NCI-H2107 (cell line): ENCODE measurements around the gene TENM4.
A peak's percentile ranks its signal among the peaks of the same experiment; 100 is the strongest.

Source experiments
- DNase-seq: peaks from one replicate; lab custom pipeline; 2025; lab: John Stamatoyannopoulos, UW

The TENM4 gene

DNA sequence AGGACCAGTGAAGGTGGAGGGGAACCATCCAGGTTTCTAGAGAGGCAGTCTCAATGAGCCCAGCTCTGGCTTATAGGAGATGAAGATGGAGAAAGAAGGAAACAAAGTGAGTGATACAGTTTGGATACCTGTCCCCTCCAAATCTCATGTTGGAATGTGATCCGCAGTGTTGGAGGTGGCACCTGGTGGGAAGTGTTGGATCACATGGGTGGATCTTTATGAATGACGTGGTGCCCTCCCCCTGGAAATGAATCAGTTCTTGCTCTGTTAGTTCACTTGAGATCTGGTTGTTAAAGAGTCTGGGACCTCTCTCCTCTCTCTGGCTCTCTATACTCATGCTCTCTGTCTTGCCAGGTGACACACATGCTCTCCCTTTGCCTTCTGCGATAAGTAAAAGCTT is 473.0 kb downstream of the TENM4 start:
- no peak for DNase-seq

DNA sequence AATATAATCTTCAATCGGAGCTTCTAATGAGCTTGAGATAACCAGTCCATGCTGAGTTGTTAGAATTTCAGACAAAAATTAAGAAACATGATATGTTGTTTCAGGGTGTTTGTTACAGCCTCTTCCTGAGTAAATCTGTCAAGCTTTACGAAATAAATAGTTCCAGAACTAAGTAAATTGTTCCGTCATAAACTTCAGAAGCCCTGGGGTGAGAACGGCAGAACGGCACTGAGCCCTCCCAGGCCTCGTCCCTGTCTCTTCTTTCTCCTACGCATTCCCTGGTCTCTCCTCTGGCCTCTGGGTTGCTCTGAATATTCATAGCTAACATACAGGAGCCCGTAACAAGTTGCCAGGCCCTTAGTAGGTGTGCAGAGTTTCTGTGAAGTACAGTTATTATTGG is 475.4 kb downstream of the TENM4 start:
- no peak for DNase-seq

DNA sequence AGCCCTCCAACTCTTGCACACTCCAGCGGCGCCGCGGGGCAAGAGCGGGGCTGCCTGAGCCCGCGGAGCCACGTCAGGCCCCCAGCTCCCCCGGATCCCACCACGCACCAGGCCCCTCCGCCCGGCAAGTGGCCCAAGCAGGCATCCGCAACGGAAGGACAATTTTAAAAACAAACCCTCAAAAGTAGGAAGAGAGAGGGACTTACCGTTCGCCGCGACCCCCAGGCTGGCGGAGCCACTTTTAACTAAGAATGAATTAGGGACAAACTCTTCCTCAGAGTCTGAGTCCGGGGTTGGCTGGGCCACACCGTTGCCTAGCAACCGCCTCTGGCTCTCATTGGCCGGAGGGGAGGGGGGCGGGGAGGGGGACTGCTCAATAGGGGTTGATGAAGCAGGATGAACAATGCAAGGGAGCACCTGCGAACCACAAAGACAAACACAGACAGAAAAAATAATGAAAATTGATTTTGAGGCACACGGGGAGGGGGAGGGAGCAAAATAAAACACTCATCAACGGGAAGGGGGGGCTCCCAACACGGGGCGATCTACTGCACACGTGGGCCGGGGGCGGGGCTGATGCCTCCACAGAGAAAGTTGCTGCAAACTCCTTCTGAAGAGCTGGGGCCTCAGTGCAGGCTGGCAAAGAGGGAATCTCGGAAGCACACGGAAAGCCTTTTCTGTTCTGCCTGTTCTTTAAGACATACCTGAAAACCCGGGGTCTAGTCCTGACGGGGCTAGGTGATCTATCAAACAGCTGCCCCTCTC is 478.7 kb downstream of the TENM4 start:
- peak; percentile 63 for DNase-seq

DNA sequence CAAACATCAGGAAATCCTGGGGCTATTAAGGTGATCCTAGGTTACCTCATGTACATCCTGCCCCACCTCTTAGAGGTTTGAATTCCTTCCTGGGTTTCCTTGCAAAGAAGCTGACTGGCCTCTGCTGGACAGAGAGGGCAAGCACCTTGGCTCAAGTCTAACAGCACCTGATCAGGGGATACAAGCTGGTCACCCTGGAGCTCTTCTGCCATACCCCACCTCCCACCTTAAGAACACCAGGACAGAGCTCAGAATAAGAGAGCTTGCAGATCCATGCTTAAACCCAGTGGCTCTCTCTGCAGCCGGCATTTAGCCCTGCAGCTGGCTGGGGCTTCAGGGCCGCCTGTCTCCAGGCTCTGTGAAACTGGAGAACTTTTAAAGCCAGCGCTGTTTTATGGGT is 479.6 kb downstream of the TENM4 start:
- DNase-seq = peak; percentile 15

DNA sequence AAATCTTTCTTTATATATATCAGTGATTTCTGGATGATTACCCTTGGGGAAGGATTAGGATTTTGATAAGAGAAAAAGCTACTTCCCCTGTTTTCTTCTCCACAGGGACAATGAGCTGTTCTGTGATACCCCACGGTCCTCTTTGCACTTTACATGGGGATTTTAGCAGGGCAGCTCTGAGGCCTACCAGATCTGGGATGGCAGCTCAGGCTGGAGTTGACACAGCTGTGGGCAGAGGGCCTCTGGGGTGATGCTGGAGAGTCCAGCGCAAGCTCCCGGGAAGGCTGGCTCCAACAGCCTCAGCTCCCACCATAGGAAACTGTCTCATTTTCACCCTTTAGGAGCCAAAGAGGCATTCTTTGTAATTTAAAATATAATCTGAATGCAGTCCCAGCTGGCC is 482.4 kb downstream of the TENM4 start:
- DNase-seq = no peak

DNA sequence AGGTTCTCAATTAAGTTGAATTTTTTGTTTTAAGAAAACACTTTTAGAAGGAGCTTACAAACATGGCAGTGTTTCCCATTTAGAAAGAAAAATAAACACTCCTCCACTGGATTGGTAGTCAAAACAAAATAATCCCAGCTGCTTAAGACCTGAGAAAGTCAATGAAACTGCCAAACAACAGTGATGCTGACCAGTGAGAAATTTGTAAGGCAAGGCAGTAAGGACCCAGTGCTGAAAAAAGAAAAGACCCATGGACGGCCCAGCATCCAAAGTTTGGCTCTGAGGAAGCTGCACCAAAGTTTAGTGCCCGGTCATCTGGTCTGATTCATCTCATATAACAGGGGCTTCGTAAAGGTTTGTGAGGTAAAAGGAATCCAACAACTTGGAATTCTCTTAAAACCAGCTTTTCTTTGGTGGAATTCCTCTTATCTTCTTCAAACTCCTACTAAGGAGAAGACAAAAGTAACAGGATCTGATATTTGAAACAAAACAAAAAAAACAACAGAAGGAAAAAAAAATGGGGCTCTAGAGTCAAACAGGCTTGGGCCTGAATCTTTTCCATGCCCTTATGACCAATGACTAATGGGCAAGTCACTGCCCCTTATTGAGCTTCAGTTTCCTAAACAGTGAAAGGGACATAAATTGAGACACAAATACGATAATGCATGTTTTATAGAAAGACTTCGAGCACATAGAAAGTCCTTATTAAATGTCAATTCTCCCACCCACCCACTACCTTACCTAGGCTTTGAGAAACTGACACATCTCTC is 483.2 kb downstream of the TENM4 start:
- no peak for DNase-seq

DNA sequence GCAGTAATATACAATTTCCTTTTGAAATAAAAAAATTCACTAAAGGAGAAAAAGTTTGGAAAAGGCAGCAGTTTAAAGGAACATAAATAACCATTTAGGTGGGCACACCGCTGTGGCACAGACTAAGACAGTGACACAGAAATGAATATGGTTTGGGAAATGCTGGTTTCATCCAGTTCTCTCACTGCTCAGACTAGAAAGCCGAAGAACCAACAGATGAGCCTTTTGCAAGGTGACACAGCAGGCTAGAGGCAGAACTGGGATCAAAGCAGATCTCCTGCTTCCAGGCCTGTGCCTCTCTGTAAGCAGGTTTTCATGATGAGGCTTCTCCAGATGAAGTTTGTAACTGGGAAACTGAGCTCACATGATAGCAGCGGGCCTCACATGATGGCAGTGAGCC is 486.1 kb downstream of the TENM4 start:
- DNase-seq = no peak

DNA sequence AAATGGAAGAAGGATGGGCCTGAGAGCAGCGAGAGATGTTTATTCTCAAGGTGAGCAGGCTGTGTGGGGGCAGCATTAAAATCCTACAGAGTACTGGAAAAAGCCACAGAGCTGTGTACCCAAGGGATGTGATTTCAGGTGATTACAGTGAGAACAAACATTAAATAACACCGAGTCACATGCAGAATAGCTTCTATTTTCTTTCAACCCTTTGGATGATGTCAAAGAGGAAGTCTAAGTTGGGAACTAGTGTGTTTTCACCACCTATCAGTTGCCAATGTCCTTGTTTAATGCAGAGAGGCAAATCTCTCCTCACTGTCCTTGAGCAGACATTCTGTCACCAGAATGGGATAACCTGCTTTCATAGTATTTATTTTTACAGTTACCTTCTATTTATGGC is 486.6 kb downstream of the TENM4 start:
- DNase-seq = no peak

DNA sequence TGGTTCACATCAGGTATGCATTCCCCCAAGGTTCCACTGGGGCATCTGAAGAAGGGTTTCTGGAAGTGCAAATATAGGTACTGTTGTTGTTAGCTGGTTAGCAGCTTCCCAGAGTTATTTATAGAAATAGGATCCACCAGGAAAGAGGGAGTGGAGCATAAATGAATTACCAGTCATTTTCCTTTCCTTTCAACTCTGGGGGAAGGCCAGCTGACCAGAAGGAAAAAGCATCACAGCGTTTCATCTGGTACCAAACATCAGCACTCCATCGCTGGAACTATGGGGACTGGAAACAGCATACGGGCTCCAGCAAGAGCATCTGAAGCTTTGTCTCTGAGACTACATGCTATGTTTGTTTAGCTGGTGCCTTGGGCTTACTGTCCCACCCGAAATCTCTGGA is 487.9 kb downstream of the TENM4 start:
- no peak for DNase-seq

DNA sequence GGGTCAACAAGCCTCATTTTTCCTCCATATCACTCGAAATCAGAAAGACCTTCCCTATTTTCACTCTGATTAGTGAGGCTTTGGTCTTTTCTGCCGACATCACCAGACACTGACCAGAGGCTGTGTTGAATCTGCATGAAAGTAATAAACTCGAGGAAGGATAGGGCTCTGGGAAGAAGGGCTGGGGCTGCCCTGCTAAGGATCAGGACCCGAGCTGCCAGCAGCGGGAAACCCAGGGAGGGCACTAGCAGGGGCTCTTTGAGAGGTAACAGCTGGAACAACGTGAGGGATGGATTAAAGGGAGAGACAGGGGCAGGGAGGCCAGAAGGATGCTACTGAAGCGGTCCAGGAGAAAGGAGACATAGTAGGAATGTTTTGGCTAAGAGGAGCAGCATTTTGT is 488.7 kb downstream of the TENM4 start:
- no peak for DNase-seq

DNA sequence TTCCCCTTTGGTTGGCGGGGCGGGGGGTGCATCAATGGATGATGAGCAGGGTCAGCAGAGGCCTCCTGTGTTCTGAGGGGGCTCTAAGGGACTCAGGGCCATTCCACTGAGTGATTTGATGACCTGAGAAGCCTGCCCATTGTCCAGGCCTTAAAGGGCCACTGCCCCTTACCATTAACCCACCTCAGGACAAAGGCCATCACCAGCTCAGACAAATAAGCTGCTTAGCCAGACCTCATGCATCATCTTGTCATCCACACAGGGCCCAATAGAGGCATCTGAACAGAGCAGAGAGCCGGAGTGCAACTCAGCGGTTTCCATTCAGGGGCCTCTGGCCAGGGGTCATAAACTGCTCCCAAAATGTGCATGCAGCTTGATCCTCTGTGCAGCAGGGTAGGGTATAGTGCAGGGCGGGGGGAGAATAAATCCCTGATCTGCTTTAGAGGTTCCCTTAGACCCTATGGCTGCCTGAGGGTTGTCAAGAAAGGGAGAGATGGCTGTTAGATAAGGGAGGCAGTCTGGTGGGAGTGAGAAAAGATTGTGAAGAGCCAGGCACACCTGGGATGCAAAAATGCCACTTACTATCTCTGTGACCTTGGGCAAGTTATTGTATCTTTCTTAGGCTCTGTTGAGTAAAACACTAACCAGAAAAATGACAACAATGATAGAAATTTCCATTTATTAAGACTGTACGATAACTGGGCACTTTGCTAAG is 490.7 kb downstream of the TENM4 start:
- DNase-seq = no peak

DNA sequence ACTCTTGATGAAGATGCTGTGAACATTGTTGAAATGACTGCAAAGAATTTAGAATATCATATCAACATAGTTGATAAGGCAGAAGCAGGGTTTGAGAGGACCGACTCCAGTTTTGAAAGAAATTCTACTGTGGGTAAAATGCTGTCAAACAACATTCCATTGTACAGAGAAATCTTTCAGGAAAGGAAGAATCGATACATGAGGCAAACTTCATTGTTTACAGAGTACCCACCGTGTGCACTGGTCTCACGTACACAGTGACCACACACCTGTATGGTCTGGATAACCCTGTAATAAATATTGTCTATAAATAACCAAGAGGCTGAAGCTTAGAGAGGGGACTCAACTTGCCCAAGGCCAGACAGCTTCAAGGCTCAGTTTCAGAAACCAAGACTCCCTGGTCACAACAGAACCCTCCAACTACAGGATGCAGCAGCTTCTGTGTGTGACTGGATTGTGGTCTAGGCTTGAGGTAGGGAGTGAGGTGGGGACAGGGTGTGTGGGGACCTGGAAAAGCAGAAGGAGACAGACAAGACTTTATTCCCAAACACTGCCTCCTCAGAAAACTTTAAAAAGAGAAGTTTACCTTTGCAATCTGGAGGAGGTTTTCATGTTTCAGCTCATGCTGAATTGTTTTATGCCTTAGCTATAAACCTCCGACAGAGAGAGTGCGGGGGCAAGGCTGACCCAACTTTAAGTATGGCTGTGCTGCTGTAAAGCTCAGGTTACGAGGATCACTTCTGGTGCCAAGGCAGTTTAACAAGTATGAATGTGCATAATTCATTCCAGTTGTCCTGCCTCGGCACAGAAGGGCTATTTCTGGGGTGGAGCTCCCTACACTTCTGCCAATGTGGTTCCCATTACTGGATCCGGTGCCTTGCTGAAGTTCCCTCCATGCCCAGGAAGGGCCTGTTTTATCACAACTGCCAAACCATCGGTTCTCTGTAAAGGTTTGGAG is 493.6 kb downstream of the TENM4 start:
- no peak for DNase-seq

DNA sequence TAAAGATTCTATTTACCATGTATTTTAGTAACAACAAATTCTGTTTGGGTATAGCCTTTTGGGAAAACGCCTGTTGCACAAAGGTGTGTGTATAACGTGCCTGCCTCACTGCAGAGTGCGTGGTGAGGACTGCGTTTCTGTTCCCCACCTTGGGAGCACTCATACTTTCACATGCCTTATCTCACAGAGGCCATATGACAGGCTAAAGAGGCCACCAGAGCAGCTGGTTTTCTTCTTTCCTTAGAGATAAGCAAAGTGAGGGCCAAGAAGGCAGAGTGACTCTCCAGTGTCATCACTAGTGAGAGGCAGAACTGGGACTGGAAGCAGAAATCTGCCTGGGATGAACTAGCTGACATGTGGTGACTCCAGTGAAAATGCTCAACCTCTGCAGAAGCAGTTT is 497.0 kb downstream of the TENM4 start:
- no peak for DNase-seq

DNA sequence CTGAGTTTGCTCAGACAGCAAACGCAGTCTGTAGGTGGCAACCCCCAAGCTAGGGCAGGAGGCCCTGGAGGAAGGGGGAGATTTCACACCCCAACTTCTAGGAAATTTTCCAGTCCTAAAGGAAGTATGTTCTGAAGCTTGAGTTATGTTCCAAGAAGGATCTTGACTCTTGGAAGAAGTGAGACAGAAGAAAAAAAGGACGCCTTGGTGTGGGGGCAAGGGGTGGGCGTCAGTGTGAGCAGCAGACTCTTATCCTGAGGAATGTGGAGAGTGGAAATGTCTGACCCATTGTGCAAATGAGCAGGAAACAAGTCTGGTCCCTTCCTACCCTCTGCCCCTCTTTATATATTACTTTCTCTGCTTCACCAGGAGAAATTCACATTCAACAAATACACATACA is 497.7 kb downstream of the TENM4 start:
- no peak for DNase-seq

DNA sequence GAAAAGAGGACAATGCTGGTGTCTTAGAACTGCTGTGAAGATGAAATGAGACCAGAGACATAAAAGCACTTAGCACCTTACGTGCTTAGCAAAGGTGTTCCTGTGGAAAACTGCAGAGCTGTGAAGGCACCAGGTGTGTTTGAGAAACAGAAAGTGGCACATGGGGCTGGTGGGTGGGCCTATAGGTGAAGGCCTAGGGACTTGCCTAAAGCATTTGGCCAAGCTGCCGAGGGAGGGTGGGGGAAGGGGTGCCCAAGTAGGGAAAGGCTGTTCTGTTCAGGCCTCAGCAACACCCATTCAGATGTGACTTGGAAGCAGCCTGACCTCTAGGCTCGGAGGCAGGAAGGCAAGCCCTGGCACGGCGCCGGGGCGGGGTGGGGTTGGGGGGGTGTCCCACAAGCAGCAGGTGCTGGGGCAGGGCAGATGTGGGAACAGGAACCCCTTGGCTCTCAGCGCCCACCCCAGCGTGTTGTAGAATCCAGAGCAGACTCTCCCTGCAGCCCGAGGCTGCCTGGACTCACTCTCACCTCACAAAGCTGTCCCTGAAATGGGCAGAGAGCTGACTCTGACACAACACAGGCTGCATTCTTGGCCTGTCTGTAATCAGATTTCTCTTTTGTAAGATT is 499.5 kb downstream of the TENM4 start:
- DNase-seq = no peak

DNA sequence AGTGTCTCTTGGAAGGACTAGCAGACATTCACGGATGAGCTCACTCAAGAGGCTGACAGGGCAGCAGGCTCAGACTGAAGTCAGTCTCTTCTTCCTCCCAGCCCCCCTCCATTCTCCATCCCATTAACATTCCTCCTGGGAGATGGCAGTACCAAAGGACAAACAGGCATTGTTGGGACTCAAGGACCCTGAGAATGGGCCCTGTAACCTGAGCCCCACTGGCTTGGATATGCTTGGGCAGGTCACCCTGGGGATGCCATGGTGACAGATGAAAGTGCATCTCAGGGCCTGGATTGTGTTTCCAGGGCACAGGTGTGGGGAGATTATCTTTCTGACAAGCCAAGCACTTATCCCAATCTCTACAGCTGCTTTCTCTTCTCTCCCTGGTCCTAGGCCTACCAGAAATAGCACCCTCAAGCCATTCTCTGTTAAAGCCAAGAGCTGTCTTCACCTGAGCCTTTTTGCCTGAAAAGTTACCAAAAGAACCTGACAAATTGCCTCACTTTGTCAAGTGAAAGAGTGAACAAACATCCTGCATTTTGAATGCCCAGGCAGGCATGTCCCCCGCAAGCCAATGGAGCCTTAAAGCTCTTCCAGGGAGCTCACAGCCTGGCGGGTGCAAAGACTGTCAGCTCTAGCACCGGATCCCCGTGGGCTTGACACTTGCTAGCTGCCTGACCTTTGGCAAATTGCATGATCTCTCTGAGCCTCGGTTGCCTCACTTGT is 500.2 kb downstream of the TENM4 start:
- peak; percentile 75 for DNase-seq

DNA sequence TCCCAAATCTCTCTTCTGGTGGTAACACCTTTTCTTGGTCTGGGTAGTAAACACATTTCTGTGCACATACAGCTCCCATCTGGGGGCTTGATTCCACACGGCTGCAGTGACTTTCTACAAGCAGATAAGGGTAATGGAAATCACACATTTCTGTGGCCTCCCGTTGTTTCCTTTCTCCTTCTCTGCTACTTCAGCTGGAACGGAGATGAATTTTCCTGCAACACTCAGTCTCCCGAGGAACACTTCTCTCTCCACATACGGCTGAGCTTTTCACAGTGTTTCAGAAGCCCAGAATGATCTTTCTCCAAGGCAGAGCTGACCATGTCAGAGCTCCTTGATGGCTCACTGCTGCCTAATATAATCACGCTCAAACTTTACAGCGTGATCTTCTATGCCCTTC is 501.9 kb downstream of the TENM4 start:
- no peak for DNase-seq

DNA sequence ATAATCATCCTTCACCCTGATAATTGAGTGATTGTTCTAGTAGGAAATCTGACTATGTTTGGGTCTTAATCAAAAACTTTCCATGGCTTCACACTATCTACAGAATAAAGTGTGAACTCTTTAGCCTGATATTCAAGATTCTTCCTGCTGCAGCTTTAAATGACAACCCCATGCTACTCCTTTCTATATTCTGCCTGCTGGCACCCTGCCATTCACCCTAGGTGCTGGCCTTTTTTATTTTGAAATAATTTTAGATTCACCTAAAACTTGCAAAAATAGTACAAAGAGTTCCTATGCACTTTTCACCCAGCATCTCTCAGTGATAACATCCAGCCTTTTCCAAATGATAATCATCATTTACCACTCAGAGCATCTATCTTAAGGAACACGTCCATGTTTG is 502.8 kb downstream of the TENM4 start:
- no peak for DNase-seq

DNA sequence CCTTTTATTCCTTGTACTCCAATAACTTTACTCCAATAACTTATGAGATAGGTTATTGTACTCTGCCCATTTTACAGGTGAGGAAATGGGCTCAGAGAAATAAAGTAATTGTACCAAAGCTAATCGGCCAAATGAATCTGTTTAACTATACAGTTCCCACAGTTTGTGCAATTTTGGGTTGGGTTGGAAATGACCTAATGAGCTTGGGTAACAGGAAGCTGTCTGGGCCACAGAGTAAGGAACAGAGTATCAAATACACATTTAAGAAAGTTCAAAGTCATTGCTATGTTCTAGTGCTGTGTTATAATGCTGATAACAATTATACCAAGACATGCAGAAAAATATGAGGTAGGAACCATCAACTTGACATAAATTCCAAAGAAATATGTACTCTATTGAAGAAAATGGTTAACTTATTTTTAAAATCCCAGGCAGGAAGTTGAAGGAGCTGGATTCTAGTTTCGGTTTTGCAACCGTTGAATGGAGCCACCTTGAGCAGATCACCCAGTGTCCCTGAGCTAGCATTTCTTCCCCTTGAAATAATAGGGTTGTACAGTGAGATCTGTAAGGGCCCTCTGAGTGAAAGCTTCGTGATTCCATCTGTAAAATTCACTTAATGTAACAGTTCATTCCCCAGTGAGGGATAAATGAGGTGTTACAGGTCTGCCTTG is 505.3 kb downstream of the TENM4 start:
- no peak for DNase-seq

DNA sequence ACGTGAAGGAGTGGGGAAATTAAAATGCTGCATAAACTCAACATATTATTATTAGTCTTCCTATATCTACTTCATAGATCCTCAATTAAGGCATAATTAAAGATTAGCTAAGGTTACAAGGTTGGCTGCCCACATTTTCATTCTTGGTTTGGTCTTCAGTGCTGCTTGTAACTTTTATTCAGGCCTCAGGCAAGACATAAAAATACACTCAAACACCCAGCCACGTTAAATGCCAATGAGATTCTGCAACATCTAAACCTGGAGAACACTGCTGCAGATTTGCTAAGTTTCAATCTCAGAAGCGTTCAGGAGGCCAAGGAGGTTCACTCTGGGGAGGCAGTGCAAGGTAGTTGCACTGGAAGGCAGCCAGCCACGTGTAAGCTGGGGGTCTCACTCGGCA is 507.5 kb downstream of the TENM4 start:
- DNase-seq = no peak
